ENCODE data around the gene DOC2B. TPM values are rescaled to one million over a fixed set of nuclear protein-coding genes. Genes with fewer than 3 reads are reported as not detected.
"Not testable (repeated sequence)": the region's sequence is repeated elsewhere in the genome, so short reads cannot be mapped to it uniquely, and the experiment has no call there.

DOC2B gene
- total and polyA plus RNA-seq, 2 experiments from 2014 or later, result 0.42 to 3.8 TPM

GRCh38 chr17:201736-202135 lies 20.3 kb upstream of the DOC2B start:
- not testable (repeated sequence) for H3K4me2 ChIP-seq; H3K36me3 ChIP-seq (ENCODE audit: insufficient read depth); H4K20me1 ChIP-seq (replicated peaks; ENCODE audit: insufficient read depth); DNase-seq (ENCODE audit: low spot score); H3K36me3 Mint-ChIP-seq (ENCODE audit: low read depth); H3K79me2 ChIP-seq (replicated peaks; ENCODE audit: insufficient read depth); H3K9me3 Mint-ChIP-seq; H3F3A ChIP-seq (replicated peaks; ENCODE audit: low read depth); H3K4me1 ChIP-seq (ENCODE audit: insufficient read depth); H3K27ac Mint-ChIP-seq; ATAC-seq; H2AFZ ChIP-seq; H3K27me3 ChIP-seq (ENCODE audit: insufficient read depth); H3K4me3 Mint-ChIP-seq; H3K9me2 ChIP-seq (ENCODE audit: insufficient read depth); H3K27ac ChIP-seq (ENCODE audit: low read depth); H3K4me3 ChIP-seq
- Mint-ChIP-seq H3K4me1 (peaks cover 28% of the 10 kb centered on the region), H3K27me3 (ENCODE audit: insufficient read depth, low read depth, poor library complexity) (peaks cover 10% of the 10 kb centered on the region)

- not testable (repeated sequence) for H3K4me3 Mint-ChIP-seq; H3K4me3 ChIP-seq; DNase-seq (ENCODE audit: low spot score); H3K27ac Mint-ChIP-seq; ATAC-seq; H3K79me2 ChIP-seq (replicated peaks; ENCODE audit: insufficient read depth); H3K4me1 ChIP-seq (ENCODE audit: insufficient read depth); H3K9me3 Mint-ChIP-seq; H3K4me2 ChIP-seq; H3K9me2 ChIP-seq (ENCODE audit: insufficient read depth); H3F3A ChIP-seq (replicated peaks; ENCODE audit: low read depth); H3K27ac ChIP-seq (ENCODE audit: low read depth); H4K20me1 ChIP-seq (replicated peaks; ENCODE audit: insufficient read depth); H2AFZ ChIP-seq; H3K36me3 ChIP-seq (ENCODE audit: insufficient read depth); H3K36me3 Mint-ChIP-seq (ENCODE audit: low read depth); H3K27me3 ChIP-seq (ENCODE audit: insufficient read depth)
- H3K27me3 Mint-ChIP-seq (ENCODE audit: insufficient read depth, low read depth, poor library complexity), result peaks cover 10% of the 10 kb centered on the region
- peaks cover 33% of the 10 kb centered on the region for H3K4me1 Mint-ChIP-seq
Measured at GRCh38 chr17:201257-201656, 19.8 kb upstream of the DOC2B start.

- H3K27me3 Mint-ChIP-seq (ENCODE audit: insufficient read depth, low read depth, poor library complexity), result peaks cover 10% of the 10 kb centered on the region
- Histone ChIP-seq H3K79me2 (replicated peaks; ENCODE audit: insufficient read depth) (no peaks in the 10 kb centered on the region), H4K20me1 (replicated peaks; ENCODE audit: insufficient read depth) (no peaks in the 10 kb centered on the region), H3K27ac (ENCODE audit: low read depth) (no peak overlapping the region), H3K9me2 (ENCODE audit: insufficient read depth) (no peaks in the 10 kb centered on the region), H3K4me1 (ENCODE audit: insufficient read depth) (peaks cover 5% of the 10 kb centered on the region; the same call in 1 of the 2 replicates), H3K27me3 (ENCODE audit: insufficient read depth) (no peaks in the 10 kb centered on the region), H3K4me2 (no peak overlapping the region), H3F3A (replicated peaks; ENCODE audit: low read depth) (no peaks in the 10 kb centered on the region), H2AFZ (no peak overlapping the region; the same call in none of the 2 replicates), H3K4me3 (no peak overlapping the region), H3K36me3 (ENCODE audit: insufficient read depth) (no peaks in the 10 kb centered on the region)
- DNase-seq (ENCODE audit: low spot score), result no peak
- H3K9me3 Mint-ChIP-seq, result no peaks in the 10 kb centered on the region
- no peak overlapping the region for H3K27ac Mint-ChIP-seq
- ATAC-seq, result peak; percentile 59
- peaks cover 33% of the 10 kb centered on the region for H3K4me1 Mint-ChIP-seq
- no peaks in the 10 kb centered on the region for H3K36me3 Mint-ChIP-seq (ENCODE audit: low read depth)
- H3K4me3 Mint-ChIP-seq, result no peak overlapping the region
- no peak for TF ChIP-seq ETS1 (IDR thresholded peaks at IDR 0.05)
- no peak for TF ChIP-seq POLR2AphosphoS5 (IDR thresholded peaks at IDR 0.05; ENCODE audit: low read depth)
- 0 out of 4 replicates have a peak, but pooled peaks of 1 of the 2 experiments have one; percentile 4 for TF ChIP-seq CTCF (conservative IDR thresholded peaks at IDR 0.05; ENCODE audit: low read depth in 2 of 2)
Measured at GRCh38 chr17:200586-200985, 19.1 kb upstream of the DOC2B start.

All from GM23338 (cell line).